Measurements from ENCODE around the gene LHX6.

Gene LHX6

GRCh38 chr9:122190597-122191381 lies 38.0 kb downstream of the LHX6 start:
- H3K9me3 Mint-ChIP-seq = no peaks in the 10 kb centered on the region
- H3K4me1 Mint-ChIP-seq = peaks cover 48% of the 10 kb centered on the region
- H3K36me3 Mint-ChIP-seq (ENCODE audit: low read depth) = no peaks in the 10 kb centered on the region
- H3K27ac Mint-ChIP-seq = no peak overlapping the region
- no peak for TF ChIP-seq CTCF (IDR thresholded peaks at IDR 0.05)
- H3K27me3 Mint-ChIP-seq (ENCODE audit: low read depth, poor library complexity) = peaks cover 13% of the 10 kb centered on the region
- no peak overlapping the region for H3K4me3 Mint-ChIP-seq
- no peak for DNase-seq

GRCh38 chr9:122188369-122188768 lies 40.4 kb downstream of the LHX6 start:
- Mint-ChIP-seq H3K27ac (no peak overlapping the region), H3K9me3 (no peaks in the 10 kb centered on the region), H3K27me3 (ENCODE audit: low read depth, poor library complexity) (peaks cover 13% of the 10 kb centered on the region), H3K4me1 (peaks cover 51% of the 10 kb centered on the region), H3K36me3 (ENCODE audit: low read depth) (no peaks in the 10 kb centered on the region), H3K4me3 (no peak overlapping the region)
- TF ChIP-seq CTCF (IDR thresholded peaks at IDR 0.05) = no peak
- no peak for DNase-seq

GRCh38 chr9:122186777-122187470 lies 41.8 kb downstream of the LHX6 start:
- H3K27ac Mint-ChIP-seq = no peak overlapping the region
- no peak for TF ChIP-seq CTCF (IDR thresholded peaks at IDR 0.05)
- no peak overlapping the region for H3K4me3 Mint-ChIP-seq
- no peaks in the 10 kb centered on the region for H3K9me3 Mint-ChIP-seq
- H3K27me3 Mint-ChIP-seq (ENCODE audit: low read depth, poor library complexity) = peaks cover 13% of the 10 kb centered on the region
- DNase-seq = no peak
- no peaks in the 10 kb centered on the region for H3K36me3 Mint-ChIP-seq (ENCODE audit: low read depth)
- peaks cover 38% of the 10 kb centered on the region for H3K4me1 Mint-ChIP-seq

GRCh38 chr9:122186301-122186700 lies 42.5 kb downstream of the LHX6 start:
- H3K4me1 Mint-ChIP-seq = peaks cover 32% of the 10 kb centered on the region
- TF ChIP-seq CTCF (IDR thresholded peaks at IDR 0.05) = no peak
- H3K36me3 Mint-ChIP-seq (ENCODE audit: low read depth) = no peaks in the 10 kb centered on the region
- DNase-seq = no peak
- no peaks in the 10 kb centered on the region for H3K9me3 Mint-ChIP-seq
- H3K27ac Mint-ChIP-seq = no peak overlapping the region
- peaks cover 10% of the 10 kb centered on the region for H3K27me3 Mint-ChIP-seq (ENCODE audit: low read depth, poor library complexity)
- no peak overlapping the region for H3K4me3 Mint-ChIP-seq

- TF ChIP-seq CTCF (IDR thresholded peaks at IDR 0.05) = no peak
- DNase-seq = no peak
- Mint-ChIP-seq H3K27me3 (ENCODE audit: low read depth, poor library complexity) (peaks cover 14% of the 10 kb centered on the region), H3K4me1 (peaks cover 33% of the 10 kb centered on the region), H3K9me3 (no peaks in the 10 kb centered on the region), H3K36me3 (ENCODE audit: low read depth) (no peaks in the 10 kb centered on the region), H3K27ac (no peak overlapping the region), H3K4me3 (no peak overlapping the region)
These were observed 44.2 kb downstream of the LHX6 start for GRCh38 chr9:122184551-122184950.

Measured in nephron progenitor cell (in vitro differentiated cells).